Stimulated activated CD8-positive, alpha-beta memory T cell treated with anti-CD3 and anti-CD28 coated beads, Interleukin-12 subunit alpha, Interleukin-12 subunit beta, amount 100 ng/mL, for 24 hours (primary cell): Measurements from ENCODE around the gene KRTAP10-4.
"Not testable (repeated sequence)": the region's sequence is repeated elsewhere in the genome, so short reads cannot be mapped to it uniquely, and the experiment has no call there.

Experiments
- DNase-seq: peaks from one replicate; pipeline ENCODE4 v3.0.0-alpha.2; 2020; ENCODE audit errors: extremely low read depth

KRTAP10-4 gene

DNA sequence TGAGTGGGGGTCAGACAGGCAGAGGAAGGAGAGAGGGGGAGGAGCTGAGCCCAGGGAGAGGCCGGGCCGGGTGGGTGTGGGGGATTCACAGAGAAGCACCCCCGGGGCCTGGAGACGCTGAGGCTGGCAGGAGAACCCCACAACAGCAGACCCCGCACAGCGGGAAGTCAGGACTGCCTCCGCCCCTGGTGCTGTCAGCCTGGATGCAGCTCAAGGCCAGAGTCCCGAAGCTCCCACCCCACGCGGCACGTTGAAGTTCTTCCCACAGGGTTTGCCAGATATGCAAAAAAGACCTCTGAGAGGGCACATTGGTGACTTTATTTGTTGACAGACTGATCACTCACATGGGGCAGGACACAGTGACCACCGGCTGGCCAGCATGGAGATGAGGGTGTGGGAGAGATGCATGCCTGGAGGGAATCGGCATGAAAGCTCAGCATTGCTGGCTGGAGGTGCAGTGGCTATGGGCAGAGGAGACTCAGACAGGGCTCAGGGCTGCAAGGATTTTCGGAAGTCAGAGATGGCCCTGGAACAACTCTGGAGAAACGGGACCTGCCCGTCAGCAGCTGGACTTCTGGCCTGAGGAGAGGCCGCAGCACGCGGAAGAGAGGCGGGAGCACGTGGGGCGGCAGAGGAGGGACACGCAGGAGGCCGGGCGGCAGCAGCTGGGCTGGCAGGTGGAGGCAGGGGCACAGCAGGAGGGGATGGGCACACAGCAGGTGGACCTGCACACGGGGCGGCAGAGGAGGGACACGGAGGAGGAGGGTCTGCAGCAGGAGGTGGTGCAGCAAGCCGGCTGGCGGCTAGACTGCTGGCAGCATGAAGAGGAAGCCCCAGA lies 15.8 kb upstream of the KRTAP10-4 start:
- no peak for DNase-seq

DNA sequence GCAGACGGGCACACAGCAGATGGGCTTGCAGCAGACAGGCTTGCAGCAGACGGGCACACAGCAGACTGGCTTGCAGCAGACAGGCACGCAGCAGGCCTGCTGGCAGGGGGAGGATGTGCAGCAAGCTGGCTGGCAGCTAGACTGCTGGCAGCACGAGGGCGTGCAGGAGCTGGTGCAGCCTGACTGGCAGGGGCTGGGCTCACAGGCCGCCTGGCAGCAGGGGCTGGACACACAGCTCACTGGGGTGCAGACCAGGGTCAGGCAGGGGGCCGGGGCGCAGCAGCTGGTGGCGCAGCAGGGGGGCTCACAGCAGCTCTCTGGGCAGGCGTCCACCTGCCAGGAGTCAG lies 15.2 kb upstream of the KRTAP10-4 start:
- not testable (repeated sequence) for DNase-seq

DNA sequence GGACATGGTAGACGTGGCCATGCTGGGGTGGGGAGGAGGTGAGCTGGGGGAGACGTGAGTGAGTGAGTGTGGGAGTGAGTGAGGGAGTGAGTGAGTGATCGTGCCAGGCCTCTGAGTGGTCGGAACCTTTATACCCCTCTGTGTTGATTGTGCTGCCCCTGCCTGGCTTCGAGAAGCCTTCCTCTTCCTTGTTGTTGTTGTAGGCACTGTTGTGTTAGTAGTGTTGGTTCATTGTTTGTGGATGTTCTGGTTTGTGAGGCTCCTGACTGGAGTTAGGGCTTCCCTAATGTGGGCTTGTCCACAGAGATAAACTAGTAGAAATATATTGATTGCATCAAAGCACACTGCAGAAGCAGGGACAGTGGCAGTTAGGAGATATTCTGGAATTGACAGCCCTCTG lies 14.8 kb upstream of the KRTAP10-4 start, which contains the start of gene KRTAP10-3:
Gene KRTAP10-3, minus strand, starts transcription at position 101 of the 400 bp plus-strand sequence. Its CDS starts 80 bp downstream, at position 21.
- DNase-seq: no peak

DNA sequence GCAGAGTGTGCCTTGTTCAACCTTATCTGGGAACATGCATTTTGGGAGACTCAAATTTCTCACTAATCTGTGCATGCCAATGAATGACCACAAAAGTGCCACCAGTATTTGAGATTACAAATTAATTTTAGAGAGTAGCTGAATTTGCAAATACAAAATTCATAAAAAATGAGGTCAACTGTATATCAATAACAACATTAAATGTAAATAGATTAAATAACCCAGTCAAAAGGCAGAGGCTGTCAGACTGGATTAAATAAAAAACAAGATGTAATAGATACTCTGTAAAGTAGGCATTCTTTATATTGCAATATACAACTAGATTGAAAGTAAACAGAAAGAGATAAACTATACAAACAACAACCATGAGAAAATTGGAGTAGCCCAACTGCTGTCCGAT lies 9.4 kb upstream of the KRTAP10-4 start:
- DNase-seq: no peak

DNA sequence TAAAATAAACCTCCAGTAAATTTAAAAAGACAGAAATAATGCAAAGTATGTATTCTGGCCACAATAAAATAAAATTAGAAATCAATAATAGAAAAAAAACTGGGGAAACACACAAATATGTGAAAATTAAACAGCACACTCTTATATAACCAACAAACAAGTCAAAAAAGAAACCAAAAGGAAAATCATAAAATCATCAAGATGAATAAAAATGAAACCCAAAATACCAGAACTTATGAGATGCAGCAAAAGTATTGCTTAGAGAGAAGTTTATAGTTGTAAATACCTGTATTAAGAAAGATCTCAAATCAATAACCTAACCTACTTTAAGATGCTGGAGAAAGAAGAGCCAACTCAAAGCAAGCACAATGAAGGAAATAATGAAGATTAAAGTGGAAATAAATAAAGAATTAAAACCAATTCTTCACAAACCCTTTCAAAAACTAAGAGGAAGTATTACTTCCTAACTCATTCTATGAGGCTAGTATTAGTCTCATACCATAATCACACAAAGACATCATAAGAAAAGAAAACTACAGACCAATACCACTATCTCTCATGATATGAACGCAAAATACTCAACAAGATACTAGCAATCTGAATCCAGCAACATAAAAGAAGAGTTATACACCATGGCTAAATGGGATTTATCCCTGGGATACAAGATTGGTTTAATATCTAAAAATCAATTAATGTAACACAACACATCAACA lies 8.5 kb upstream of the KRTAP10-4 start:
- DNase-seq: no peak

DNA sequence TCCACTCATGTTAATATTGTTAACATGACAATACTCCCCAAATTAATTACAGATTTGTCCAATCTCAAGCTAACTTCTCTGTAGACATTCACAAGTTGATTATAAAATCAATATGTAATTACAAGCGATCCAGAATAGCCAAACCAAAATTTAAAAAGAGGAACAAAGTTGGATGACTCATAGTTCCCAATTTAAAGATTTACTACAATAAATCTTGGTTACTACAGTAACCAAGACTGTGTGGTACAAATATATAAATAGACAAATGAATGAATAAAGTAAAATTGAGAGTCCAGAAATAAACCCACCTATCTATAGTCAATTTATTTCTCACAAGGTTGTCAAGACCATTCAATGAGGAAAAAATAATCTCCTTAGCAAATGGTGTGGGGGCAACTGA lies 7.1 kb upstream of the KRTAP10-4 start:
- no peak for DNase-seq

DNA sequence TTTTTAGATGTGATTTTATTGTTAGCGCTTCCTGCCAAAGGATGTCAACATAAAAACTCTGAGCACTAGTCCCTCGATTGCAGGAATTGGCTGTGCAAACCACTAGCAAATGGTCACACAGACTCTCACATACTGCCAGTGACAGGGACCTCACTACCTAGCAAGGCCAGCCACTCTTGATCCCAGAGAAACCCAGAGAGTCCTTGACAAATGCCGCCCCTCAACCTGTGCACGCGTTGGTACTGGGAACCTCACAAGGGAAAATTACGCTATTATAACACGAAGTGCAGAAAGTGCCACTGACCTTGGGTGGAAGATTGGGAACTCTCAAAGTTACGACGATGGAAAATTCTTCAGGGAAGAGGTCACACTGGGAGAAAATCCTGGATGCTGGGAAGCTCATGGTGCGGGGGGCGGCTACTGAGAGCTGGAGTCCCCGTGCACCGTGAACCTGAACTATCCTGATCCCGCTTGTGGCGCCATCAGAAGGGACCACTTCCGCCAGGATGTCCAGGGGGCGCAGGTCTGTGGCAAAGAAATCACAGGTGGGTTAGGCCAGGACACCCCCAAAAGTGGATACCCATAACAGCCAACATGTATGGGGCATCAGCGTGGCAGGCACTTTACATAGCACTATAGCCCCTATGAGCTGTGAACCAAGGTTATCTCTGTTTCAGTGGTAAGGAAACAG lies 5.9 kb upstream of the KRTAP10-4 start:
- DNase-seq: no peak

DNA sequence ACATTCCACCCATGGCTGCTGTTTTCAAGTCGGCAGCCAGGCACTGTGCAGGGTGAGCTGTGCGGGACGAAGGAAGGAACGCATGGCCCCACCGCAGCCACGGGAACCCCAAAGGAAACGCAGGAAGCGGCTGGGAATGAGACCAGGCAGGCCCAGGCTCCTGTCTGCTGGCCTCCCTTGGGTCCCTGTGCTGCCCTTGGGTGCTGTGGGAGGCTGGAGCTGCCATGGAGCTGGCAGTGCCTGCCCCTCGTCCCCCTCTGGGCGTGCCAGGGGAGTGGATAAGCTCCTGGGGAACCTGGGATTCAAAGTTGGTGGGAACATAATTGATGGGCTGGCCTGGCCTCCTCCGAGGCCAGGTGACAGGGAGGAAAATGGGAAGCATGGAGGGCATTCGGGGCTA lies 5.3 kb upstream of the KRTAP10-4 start:
- DNase-seq: no peak

DNA sequence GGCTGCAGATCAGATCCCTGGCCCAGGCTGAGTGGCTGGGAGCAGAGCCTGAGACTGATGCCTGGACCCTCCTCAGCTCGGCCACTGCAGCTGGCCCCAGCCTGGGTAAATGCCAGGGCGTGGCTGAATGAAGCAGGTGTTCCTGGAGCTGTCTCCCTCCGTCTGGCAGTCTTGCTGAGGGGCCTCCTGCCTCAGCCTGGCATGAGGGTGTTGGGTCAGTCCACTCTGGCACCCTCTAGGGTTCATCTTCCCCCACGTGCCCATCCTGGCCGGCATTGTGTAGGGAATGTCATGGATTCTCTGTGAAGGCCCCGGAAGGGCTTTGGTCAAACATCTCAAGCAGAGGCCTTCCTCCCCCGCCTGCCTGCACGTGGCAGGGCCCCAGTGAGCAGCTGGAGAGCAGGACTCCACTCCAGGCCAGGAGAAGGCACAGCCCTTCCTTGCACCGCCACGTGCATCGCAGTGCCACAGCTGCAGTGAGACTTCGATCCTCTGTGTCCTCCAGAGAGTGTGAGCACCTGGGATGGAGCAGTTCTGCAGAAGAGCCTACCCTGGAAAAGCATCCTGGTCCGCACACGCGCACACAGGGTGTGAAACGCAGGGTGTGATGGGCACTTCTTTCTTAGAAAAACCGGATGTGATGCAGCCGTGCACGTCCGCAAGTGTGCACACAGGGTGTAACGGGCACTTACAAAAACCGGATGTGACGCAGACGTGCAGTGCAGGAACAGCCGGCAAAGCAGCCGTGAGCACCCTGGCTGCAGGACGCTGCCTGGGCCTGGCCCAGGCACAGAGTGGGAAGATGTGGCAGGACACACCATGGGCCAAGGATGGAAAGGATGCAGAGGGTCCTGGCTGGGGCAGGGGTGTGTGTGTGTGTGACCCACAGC lies 4.6 kb upstream of the KRTAP10-4 start:
- DNase-seq: no peak

DNA sequence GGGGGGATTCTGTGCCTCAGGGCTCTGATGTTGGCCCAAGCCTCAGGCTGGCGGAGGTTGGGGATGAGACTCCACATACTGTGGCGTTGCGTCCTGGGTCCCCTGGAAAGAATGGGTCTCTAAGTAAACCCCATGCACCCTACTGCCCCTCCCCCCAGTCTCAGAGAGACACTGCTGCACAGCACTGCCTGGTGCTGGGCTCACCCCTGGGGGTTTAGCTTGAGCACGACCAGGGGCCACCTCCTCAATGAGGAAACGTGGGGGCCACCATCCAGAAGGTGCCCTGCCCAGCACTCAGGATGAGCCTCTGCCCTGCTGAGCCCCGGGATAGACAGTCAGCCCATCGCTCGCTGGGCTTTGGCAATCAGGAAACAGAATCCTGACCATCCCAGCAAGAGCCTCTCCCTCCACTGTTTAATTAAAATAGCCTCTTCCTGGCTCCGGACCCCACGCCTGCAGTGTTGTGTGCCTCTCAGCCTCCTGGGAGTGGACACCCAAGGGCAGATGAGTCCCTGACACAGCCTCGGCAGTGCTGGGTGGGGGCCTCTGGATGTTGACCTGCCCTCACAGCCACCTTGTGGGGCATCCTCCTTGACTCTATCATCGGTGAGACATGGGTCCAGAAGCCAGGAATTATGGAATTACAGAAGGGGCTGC lies 3.5 kb upstream of the KRTAP10-4 start:
- DNase-seq: no peak

DNA sequence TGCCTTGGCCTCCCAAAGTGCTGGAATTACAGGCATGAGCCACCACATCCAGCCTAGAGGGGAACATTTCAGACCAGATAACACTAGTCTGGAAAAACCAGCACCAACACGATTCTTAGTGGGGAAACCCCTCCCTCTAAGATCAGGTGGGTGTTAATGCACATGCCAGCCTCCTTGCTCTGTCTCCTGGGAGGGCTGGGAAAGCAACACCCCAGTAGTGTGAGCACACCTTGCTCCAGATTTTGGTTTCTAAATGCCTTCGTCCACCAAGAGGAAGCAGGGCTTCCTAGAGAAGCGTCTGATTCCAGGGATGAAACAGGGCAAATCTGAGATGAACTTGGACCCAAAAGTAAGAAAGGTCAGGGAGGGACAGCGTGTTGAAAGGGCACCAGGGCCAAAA lies 2.2 kb upstream of the KRTAP10-4 start:
- DNase-seq: no peak

DNA sequence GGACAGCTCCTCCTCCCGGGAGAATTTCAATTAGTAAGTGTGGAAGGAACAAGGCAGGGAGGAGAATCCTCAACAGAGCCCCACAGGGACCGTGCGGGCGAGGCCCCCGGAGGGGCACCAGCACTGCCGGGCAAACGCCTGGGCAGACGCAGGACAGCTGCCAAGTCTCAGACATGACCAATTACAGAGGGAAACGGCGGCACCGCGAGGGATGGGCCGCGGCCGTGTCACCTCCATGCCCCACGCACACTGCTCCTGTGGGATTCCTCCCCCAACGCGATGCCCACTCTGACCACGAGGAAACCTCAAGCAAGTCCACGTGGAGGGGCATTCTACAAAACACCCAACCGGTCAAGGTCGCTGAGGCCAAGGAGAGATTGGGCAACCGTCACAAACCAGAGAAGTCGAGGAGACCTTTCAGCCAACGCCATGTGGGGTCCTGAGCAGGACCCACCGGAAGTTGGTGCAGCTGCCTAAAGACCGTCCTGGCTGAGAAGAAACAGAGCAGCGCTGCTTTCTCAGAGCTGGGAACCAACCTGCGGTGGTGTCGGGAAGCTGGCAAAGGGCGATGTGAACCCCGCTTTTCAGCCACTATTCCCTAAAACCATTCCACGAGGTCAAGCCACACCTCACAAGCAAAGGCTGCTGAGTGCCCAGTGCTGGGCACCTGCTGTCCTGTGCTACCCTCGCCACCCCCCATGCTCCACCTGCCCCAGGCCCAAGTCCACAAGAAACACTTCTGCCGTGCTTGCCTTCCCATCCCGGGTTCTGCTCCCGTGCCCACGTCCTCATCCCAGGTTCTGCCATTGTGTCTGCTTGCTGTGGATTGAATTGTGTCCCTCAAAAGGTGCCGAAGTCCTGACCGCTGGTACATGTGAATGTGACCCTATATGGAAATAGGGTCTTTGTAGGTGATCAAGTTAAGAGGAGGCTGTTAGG lies 1.4 kb upstream of the KRTAP10-4 start:
- DNase-seq: no peak

DNA sequence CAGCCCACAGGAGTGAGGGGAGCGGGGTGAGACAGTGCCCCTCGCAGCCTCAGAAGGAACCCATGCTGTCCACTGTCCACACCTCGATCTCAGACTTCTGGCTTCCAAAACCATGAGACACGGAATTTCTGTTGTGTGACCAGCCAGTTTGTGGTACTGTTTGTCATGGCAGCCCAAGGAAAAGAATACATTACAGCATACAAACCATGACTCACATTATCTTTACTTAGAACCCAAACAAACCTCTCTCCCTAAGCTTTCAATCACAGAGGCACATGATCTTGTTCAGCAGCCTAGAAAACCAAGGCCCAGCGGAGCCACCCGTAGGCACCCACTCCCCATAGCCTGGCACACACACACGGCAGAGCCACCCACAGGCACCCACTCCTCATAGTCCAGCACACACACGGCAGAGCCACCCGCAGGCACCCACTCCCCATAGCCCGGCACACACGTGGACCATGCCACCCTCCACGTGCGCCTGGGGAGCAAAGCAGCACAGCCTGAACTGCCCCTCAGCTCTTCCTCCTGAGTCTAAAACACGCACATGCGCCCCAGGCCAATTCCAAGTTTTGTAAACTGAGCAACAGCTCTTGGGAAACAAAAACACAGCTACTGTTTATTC lies 458 bp upstream of the KRTAP10-4 start:
- DNase-seq: no peak

DNA sequence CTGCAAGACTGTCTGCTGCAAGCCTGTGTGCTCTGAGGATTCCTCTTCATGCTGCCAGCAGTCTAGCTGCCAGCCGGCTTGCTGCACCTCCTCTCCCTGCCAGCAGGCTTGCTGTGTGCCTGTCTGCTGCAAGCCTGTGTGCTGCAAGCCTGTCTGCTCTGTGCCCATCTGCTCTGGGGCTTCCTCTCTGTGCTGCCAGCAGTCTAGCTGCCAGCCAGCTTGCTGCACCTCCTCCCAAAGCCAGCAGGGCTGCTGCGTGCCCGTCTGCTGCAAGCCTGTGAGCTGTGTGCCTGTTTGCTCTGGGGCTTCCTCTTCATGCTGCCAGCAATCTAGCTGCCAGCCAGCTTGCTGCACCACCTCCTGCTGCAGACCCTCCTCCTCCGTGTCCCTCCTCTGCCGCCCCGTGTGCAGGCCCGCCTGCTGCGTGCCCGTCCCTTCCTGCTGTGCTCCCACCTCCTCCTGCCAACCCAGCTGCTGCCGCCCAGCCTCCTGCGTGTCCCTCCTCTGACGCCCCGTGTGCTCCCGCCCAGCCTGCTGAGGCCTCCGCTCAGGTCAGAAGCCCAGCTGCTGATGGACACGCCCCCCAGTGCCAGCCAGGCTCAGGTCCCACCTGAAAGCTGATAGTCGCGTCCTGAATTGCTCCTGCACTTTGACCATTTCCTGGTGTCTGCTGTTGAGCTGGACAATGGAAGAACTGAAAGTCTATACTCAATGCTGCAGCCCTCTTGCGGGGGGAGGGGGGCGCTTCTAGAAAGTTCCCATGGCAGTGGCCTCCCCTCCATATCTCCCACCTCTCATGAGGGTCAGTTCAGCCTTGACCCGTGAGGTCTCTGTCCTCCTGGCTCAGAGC lies 1.2 kb downstream of the KRTAP10-4 start:
- no peak for DNase-seq

DNA sequence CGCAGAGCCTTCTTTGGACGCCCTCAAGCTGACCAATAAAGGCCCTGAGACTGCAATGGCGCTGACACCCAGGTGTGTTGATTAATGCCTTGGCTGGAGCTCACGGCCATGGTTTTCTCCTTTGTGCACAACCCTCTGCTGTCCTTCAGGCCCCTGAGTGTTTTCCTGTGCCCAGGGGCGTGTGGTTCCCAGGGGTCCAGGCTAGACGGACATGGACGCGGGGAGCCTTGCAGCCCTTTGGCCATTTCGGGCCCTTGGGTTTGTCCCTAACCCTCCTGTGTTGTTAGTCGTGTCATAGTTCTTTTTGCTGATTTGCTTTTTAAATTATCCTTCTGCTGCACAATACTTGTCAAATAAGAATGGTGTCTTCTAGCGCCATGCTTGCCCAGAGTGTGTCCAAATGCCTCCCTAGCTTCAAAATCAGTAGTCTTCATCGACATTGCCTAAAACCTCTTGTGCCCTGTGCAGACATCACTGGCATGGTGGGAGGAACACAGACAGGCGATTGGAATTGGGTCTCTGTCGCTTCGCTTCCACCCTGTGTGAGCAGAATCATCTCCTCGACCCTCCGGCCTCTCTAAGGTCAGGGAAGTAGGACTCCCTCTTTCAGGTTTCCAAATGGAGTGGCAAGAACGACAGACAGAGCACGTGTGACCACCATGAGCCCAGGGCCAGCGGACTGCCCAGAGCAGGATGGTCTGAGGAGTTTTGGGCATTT lies 1.9 kb downstream of the KRTAP10-4 start:
- DNase-seq: no peak

DNA sequence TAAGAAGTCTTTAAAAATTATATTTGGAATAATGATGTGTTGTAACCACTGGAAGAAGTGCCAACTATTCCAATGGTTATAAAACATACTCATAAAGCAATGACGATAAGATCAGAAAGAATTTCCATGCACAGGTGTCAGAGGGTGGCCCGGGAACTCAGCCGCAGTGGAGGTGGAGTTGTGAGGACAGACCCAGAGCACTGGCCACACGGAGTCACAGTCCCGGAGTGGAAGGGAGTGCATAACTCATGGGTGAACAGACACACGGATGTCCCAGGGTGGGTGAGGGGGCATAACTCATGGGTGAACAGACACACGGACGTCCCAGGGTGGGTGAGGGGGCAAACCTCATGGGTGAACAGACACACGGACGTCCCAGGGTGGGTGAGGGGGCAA lies 2.5 kb downstream of the KRTAP10-4 start:
- no peak for DNase-seq

DNA sequence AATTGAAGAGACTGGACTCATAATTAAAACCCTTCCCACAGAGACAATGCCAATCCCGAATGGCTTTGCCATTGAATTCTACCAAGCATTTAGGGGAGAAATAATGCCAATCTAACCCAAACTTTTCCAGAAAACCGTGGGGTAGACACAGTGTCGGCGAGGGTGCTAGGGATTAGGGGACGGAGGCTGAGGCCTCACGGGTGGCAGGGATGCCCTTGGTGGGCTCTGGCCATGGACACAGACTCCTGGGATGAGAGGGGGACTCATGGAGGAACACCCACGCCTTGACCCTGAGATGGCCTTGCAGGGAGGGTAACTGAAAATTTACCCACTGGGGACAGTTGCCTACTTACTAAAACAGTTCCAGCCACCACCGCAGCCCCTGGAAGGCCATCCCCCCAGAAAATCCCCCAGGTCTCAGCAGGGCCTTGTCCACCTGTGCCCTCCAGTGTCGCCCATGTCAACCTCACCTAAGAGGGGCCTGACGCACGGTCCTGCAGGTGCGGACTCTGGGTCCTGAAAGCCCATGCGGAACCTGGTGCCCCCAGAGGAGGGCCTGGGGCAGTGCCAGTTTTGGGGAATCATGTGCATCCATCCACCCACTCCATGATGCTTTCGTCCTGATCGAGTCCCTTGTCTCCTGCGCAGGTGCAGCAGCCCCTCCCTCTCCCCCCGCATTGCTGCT lies 5.0 kb downstream of the KRTAP10-4 start:
- no peak for DNase-seq
